Measurements from ENCODE around the gene PICK1. TPM values are rescaled to one million over a fixed set of nuclear protein-coding genes. Genes with fewer than 3 reads are reported as not detected.

Gene PICK1
- total RNA-seq, 1 experiment from 2014 or later = 26.6 TPM

- no peak for DNase-seq (ENCODE audit: low spot score)
- CTCF ChIA-PET = no interaction called here
- TF ChIP-seq EZH2 (IDR thresholded peaks at IDR 0.05; ENCODE audit: borderline replicate concordance, low read depth, low read length, poor library complexity, severe bottlenecking) = no peak
- TF ChIP-seq CTCF (conservative IDR thresholded peaks at IDR 0.05; ENCODE audit: low read depth, low read length) = no peak
Observed at GRCh38 chr22:38032681-38033521, 24.3 kb upstream of the PICK1 start.

GRCh38 chr22:38033522-38034277, 23.5 kb upstream of the PICK1 start:
- ChIA-PET CTCF (interaction anchor here (1.7 kb wide), 1 partner anchor 18 kb away, joined by 6 read pairs; no protein-coding TSS in a partner anchor), POLR2A (ENCODE audit: low non-redundant PET) (no interaction called here)
- no peaks in the 10 kb centered on the region for H3K36me3 ChIP-seq (ENCODE audit: insufficient read depth, low read length, poor library complexity, severe bottlenecking)
- no peak for DNase-seq (ENCODE audit: low spot score)
- no peak overlapping the region for H3K4me3 ChIP-seq (ENCODE audit: low read depth, low read length, poor library complexity, severe bottlenecking)
- H3K27me3 ChIP-seq (replicated peaks; ENCODE audit: insufficient read depth, low read depth, low read length, poor library complexity) = no peaks in the 10 kb centered on the region
- H3K4me1 ChIP-seq (ENCODE audit: insufficient read depth, low read length, poor library complexity, severe bottlenecking) = peaks cover 8% of the 10 kb centered on the region
- no TSS peak for BruUV-seq (replicated peaks)
- intact Hi-C loops (cut with micrococcal nuclease; ENCODE audit: unreplicated experiment) = no loop called here
- H3K27ac ChIP-seq (ENCODE audit: low read depth, low read length, poor library complexity, severe bottlenecking) = no peak overlapping the region
- TF ChIP-seq EZH2 (IDR thresholded peaks at IDR 0.05; ENCODE audit: borderline replicate concordance, low read depth, low read length, poor library complexity, severe bottlenecking) = no peak
- TF ChIP-seq CTCF (conservative IDR thresholded peaks at IDR 0.05; ENCODE audit: low read depth, low read length) = no peak
- no peaks in the 10 kb centered on the region for H3K9me3 ChIP-seq (ENCODE audit: low read depth, low read length, poor library complexity, severe bottlenecking)

More at GRCh38 chr22:38032681-38033521, 24.3 kb upstream of the PICK1 start:
- H3K36me3 ChIP-seq (ENCODE audit: insufficient read depth, low read length, poor library complexity, severe bottlenecking) = no peaks in the 10 kb centered on the region
- H3K4me1 ChIP-seq (ENCODE audit: insufficient read depth, low read length, poor library complexity, severe bottlenecking) = peaks cover 8% of the 10 kb centered on the region
- intact Hi-C loops (cut with micrococcal nuclease; ENCODE audit: unreplicated experiment) = no loop called here
- H3K4me3 ChIP-seq (ENCODE audit: low read depth, low read length, poor library complexity, severe bottlenecking) = no peak overlapping the region
- BruUV-seq (replicated peaks) = no TSS peak
- no peak overlapping the region for H3K27ac ChIP-seq (ENCODE audit: low read depth, low read length, poor library complexity, severe bottlenecking)
- H3K9me3 ChIP-seq (ENCODE audit: low read depth, low read length, poor library complexity, severe bottlenecking) = no peaks in the 10 kb centered on the region
- POLR2A ChIA-PET (ENCODE audit: low non-redundant PET) = no interaction called here
- no peaks in the 10 kb centered on the region for H3K27me3 ChIP-seq (replicated peaks; ENCODE audit: insufficient read depth, low read depth, low read length, poor library complexity)

- no peak overlapping the region for H3K27ac ChIP-seq (ENCODE audit: low read depth, low read length, poor library complexity, severe bottlenecking)
- ChIA-PET POLR2A (ENCODE audit: low non-redundant PET) (no interaction called here), CTCF (interaction anchor here (1.7 kb wide), 1 partner anchor 18 kb away, joined by 6 read pairs; no protein-coding TSS in a partner anchor)
- no peaks in the 10 kb centered on the region for H3K9me3 ChIP-seq (ENCODE audit: low read depth, low read length, poor library complexity, severe bottlenecking)
- no peaks in the 10 kb centered on the region for H3K27me3 ChIP-seq (replicated peaks; ENCODE audit: insufficient read depth, low read depth, low read length, poor library complexity)
- H3K36me3 ChIP-seq (ENCODE audit: insufficient read depth, low read length, poor library complexity, severe bottlenecking) = no peaks in the 10 kb centered on the region
- peak; percentile 76 for DNase-seq (ENCODE audit: low spot score)
- no TSS peak for BruUV-seq (replicated peaks)
- TF ChIP-seq CTCF (conservative IDR thresholded peaks at IDR 0.05; ENCODE audit: low read depth, low read length) = no peak
- TF ChIP-seq EZH2 (IDR thresholded peaks at IDR 0.05; ENCODE audit: borderline replicate concordance, low read depth, low read length, poor library complexity, severe bottlenecking) = no peak
- H3K4me3 ChIP-seq (ENCODE audit: low read depth, low read length, poor library complexity, severe bottlenecking) = no peak overlapping the region
- H3K4me1 ChIP-seq (ENCODE audit: insufficient read depth, low read length, poor library complexity, severe bottlenecking) = peaks cover 8% of the 10 kb centered on the region
- intact Hi-C loops (cut with micrococcal nuclease; ENCODE audit: unreplicated experiment) = no loop called here
Observed at GRCh38 chr22:38034278-38034882, 22.8 kb upstream of the PICK1 start.

Measured in A673 (cell line).